GM10248 (cell line): Measurements from ENCODE around the gene STARD4.

Experiments used
- CTCF ChIA-PET: fragments of 300-600 bp; sonication (Branson Sonifier 250); formaldehyde crosslinking; extraction: SDS; loops from one replicate; lab custom pipeline; 2021; ENCODE audit warnings: antibody characterized with exemption; lab: Yijun Ruan, JAX
- POLR2A ChIA-PET: fragments of 350-650 bp; sonication (Branson Sonifier 250); formaldehyde crosslinking; extraction: SDS; loops from one replicate; lab custom pipeline; 2020; ENCODE audit warnings: antibody characterized with exemption; lab: Yijun Ruan, JAX
- DNase-seq: peaks from one replicate; pipeline ENCODE4 v3.0.0; 2012; ENCODE audit errors: extremely low spot score
- CTCF ChIP-seq: IDR thresholded peaks from 2 replicates; pipeline ENCODE4 v1.5.1; 2012; ENCODE audit warnings: mild to moderate bottlenecking, low read depth; ENCODE audit errors: extremely low read depth, missing control alignments, control extremely low read depth

STARD4 gene

GRCh38 chr5:111447822-111448221 lies 64.5 kb downstream of the STARD4 start:
- DNase-seq, result no peak
- CTCF ChIA-PET, result no interaction called here
- no peak for TF ChIP-seq CTCF
- POLR2A ChIA-PET, result no interaction called here

GRCh38 chr5:111447099-111447498 lies 65.2 kb downstream of the STARD4 start:
- CTCF ChIA-PET, result no interaction called here

More at GRCh38 chr5:111447099-111447498, 65.2 kb downstream of the STARD4 start:
- TF ChIP-seq CTCF, result no peak
- POLR2A ChIA-PET, result no interaction called here
- no peak for DNase-seq
